Measurements from ENCODE around the gene SPACA4. TPM values are rescaled to one million over a fixed set of nuclear protein-coding genes. Genes with fewer than 3 reads are reported as not detected.

The SPACA4 gene
- total RNA-seq, 1 donor from 2014 or later = not detected

DNA sequence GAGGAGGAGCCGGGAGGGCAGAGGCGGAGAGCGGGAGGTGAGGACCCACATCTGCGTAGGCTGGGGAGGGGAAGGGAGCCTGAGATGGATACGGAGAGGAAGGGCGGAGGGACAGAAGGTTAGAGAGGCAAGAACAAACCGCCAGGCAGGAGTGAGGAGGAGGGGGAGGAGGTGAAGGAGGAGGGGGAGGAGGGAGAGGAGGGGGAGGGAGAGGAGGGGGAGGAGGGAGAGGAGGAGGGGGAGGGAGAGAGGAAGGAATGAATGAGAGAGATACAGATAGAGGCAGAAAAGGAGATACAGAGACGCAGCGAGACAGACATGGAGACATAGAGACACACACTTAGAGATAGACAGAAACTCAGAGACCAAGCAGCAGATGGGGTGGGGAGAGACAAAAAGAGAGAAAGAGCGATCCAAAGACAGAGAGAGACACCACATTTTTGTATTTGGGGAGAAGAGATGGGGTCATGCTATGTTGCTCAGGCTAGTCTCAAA, 40.2 kb downstream of the SPACA4 start:
- DNase-seq (ENCODE audit: low read depth in 2 of 2) = no peak

DNA sequence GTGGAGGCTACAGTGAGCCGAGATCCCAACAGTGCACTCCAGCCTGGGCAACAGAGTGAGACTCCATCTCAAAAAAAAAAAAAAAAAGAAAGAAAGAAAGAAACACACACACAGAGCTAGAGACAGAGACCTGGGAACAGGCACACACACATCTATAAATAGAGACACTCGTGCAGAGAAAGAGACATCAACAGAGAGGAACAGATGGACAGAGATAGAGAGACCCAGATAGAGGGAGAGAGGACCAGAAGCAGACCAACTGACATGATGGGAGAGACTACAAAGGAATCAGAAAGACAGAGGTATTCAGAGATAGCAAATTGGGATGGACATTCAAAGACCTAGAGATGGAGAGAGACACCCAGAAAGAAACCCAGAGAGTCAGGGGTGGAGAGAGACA, 41.6 kb downstream of the SPACA4 start:
- no peak for DNase-seq (ENCODE audit: low read depth in 2 of 2)

DNA sequence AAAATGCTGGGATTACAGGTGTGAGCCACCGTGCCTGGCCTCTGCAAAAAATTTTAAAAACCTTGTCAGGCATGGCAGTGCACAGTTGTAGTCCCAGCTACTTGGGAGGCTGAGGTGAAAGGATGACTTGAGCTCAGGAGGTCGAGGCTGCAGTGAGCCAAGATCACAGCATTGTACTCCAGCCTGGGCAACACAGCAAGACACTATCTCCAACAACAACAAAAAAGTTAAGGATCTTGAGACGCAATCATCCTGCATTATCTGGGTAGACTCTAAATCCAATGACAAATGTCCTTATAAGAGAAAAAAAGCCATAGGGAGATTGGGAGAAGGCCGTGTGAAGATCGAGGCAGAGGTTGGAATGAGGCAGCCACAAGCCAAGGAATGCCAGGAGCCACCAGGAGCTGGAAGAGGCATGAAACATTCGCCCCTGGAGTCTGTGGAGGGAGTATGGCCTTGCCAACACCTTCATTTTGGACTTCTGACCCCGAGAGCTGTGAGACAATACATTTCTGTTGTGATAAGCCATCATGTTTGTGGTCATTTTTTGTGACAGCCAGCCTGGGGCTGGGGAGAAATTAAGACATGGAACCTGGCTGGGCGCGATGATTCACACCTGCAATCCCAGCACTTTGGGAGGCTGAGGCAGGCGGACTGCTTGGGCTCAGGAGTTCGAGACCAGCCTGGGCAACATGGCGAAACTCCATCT, 44.6 kb downstream of the SPACA4 start:
- no peak for DNase-seq (ENCODE audit: low read depth in 2 of 2)

DNA sequence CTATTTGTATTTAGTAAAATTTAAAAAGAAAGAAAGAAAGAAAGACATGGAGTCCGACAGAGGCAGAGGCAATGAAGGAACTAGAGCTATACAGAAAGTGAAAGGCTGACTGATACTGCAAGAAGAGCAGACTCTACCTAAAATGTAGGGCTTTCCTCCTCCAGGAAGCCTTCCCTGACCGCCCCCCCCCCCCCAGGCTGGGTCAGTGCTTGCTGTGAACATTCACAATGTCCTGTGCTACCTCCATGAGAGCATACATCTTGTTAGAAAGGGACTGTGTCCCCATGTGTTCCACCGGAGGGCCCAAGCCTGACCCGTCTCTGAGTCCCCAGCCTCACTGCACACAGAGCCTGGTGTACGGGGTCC, 45.1 kb downstream of the SPACA4 start:
- DNase-seq (ENCODE audit: low read depth in 2 of 2) = no peak

DNA sequence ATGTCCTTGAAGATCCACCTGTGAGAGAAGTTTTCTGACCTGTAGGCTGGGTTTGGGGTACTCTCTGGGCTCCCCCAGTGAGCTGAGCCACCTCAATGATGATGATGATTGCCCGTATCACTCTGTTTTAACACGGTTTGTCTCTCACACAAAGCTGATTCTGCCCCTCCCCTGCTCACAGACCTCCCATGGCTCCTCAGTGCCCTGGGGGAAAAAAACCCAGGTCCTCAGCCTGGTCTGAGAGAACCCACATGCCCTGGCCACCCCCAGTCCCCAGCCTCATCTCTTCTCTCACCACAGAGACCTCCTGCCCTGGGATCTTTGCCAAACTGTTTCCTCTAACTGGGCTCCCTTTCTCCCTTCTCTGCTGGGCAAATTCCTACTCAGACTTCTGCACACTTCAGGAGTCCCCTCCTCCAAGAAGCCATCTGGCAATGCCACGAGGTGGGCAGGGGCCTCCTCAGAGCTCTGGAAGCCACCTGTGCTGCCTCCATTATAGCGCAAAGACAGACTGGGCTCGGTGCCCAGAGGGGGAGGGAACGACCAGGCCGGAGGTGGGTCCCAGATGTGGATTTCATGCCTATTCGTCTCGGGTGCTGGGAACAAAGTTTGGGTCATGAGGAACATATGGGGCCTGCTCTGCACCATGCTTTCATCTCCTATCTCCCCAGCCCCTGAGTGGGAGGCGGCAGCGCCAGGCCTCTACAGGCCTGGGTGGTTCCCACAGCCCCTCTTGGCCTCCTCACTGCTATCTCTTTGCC, 47.9 kb downstream of the SPACA4 start:
- no peak for DNase-seq (ENCODE audit: low read depth in 2 of 2)

DNA sequence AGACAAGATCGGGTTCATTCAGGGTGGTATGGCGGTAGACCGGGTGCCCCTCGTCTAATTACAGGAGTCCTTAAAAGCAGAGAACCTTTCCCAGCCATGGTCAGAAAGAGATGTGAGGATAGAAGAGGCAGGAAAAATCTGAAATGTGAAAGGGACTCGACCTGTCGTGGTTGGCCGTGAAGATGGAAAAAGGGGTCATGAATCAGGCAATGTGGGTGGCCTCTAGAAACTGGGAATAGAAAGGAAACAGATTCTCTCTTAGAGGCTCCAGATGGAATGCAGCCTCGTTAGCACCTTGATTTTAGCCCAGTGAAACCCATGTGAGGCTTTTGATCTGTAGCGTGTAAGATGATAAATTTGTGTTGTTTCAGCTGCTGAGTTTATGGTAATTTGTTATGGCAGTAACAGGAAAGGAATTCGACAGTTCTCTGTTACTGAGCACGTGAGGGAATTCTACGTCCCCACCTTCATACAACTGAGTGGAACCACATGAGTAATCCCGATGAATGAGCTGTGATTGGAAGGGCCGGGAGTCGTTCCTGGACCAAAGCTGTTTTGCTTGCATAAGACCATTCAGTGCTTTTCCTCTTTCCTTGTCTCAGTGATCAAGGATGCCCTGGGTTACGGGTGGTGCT, 50.4 kb downstream of the SPACA4 start:
- DNase-seq (ENCODE audit: low read depth in 2 of 2) = peak; percentile 59 to 71

Other genes with a start within 250 kb of the SPACA4 start
- gene TMEM143, start 242.8 kb upstream of the SPACA4 start, total RNA-seq = 2.0 and 2.2 TPM in 2 replicates
- not detected in 2 replicates for gene SYNGR4, start 242.4 kb upstream of the SPACA4 start, total RNA-seq
- gene KDELR1, start 215.2 kb upstream of the SPACA4 start, total RNA-seq = 34.9 and 37.0 TPM in 2 replicates
- gene GRIN2D, start 213.1 kb upstream of the SPACA4 start, total RNA-seq = 0.20 and 0.22 TPM in 2 replicates
- gene GRWD1, start 160.8 kb upstream of the SPACA4 start, total RNA-seq = 10.0 and 14.5 TPM in 2 replicates
- under 0.01 and 0.20 TPM in 2 replicates for gene KCNJ14, start 151.2 kb upstream of the SPACA4 start, total RNA-seq
- gene CYTH2, start 137.4 kb upstream of the SPACA4 start, total RNA-seq = 40.1 and 43.1 TPM in 2 replicates
- gene LMTK3, start 94.9 kb upstream of the SPACA4 start, total RNA-seq = under 0.01 TPM in 1 of 2 replicates, not detected in the other
- not detected in 2 replicates for gene SULT2B1, start 54.6 kb upstream of the SPACA4 start, total RNA-seq
- 0.40 and 0.65 TPM in 2 replicates for gene FAM83E, start 8.3 kb downstream of the SPACA4 start, total RNA-seq
- gene RPL18, start 12.4 kb downstream of the SPACA4 start, total RNA-seq = 2,223 and 2,324 TPM in 2 replicates
- gene SPHK2, start 12.8 kb downstream of the SPACA4 start, total RNA-seq = 5.4 and 6.3 TPM in 2 replicates
- 0.87 and 3.4 TPM in 2 replicates for gene DBP, start 30.6 kb downstream of the SPACA4 start, total RNA-seq
- gene CA11, start 39.4 kb downstream of the SPACA4 start, total RNA-seq = 3.1 and 8.1 TPM in 2 replicates
- gene NTN5, start 66.3 kb downstream of the SPACA4 start, total RNA-seq = not detected in 2 replicates
- gene FUT2, start 89.2 kb downstream of the SPACA4 start, total RNA-seq = not detected in 2 replicates
- gene MAMSTR, start 113.0 kb downstream of the SPACA4 start, total RNA-seq = under 0.01 and 0.22 TPM in 2 replicates
- gene RASIP1, start 133.9 kb downstream of the SPACA4 start, total RNA-seq = 51.4 and 74.0 TPM in 2 replicates
- gene IZUMO1, start 140.2 kb downstream of the SPACA4 start, total RNA-seq = 0.20 and 0.22 TPM in 2 replicates
- 4.8 and 8.3 TPM in 2 replicates for gene FUT1, start 145.9 kb downstream of the SPACA4 start, total RNA-seq
- under 0.01 TPM in 1 of 2 replicates, not detected in the other for gene FGF21, start 148.8 kb downstream of the SPACA4 start, total RNA-seq
- 26.2 and 28.3 TPM in 2 replicates for gene BCAT2, start 204.3 kb downstream of the SPACA4 start, total RNA-seq
- gene HSD17B14, start 229.7 kb downstream of the SPACA4 start, total RNA-seq = 0.60 and 2.6 TPM in 2 replicates